A549 (cell line): ENCODE data around the gene TTYH2. TPM values are rescaled to one million over a fixed set of nuclear protein-coding genes. Genes with fewer than 3 reads are reported as not detected.

Source experiments
- ATAC-seq, 2 experiments: fragments of 200-7000 bp in 1 of 2; fragments of >200 bp in 1 of 2; cut with Nextera tagmentation in 1 of 2; cut with Tn5 transposase in 1 of 2; 3 replicates each; pipeline versions ENCODE4 v1.8.0 to v1.9.1; 2018 to 2020; ENCODE audit warnings: mild to moderate bottlenecking in 1 of 2, moderate library complexity in 1 of 2
- CTCF ChIA-PET: fragments of 300-600 bp; sonication (Branson Sonifier 250); formaldehyde crosslinking; extraction: SDS; loops from one replicate; lab custom pipeline; 2021; ENCODE audit warnings: antibody characterized with exemption, inconsistent platforms; lab: Yijun Ruan, JAX
- POLR2A ChIA-PET: fragments of 350-600 bp; formaldehyde crosslinking; extraction: SDS; loops from one replicate; lab custom pipeline; 2021; ENCODE audit warnings: antibody characterized with exemption, inconsistent platforms; lab: Yijun Ruan, JAX
- DNase-seq, 2 experiments: peaks; one replicate each; pipeline versions ENCODE4 v3.0.0 to v3.0.0-alpha.2; 2011 to 2016; ENCODE audit warnings: low read depth in 1 of 2, low spot score in 1 of 2
- FAIRE-seq: peaks from 2 replicates; lab custom pipeline; 2011; peaks lifted over from hg19 to GRCh38; lab: Jason Lieb, UNC
- H3K27ac ChIP-seq, 2 experiments: fragments of >200 bp; sonication (Bioruptor Twin); formaldehyde crosslinking; 3 replicates each; pipeline ENCODE4 v1.5.1; 2016 to 2017
- H3K4me1 ChIP-seq: fragments of >200 bp; sonication (Bioruptor Twin); formaldehyde crosslinking; 3 replicates; pipeline ENCODE4 v1.6.1; 2016
- H3K4me2 ChIP-seq: fragments of >200 bp; sonication (Bioruptor Twin); formaldehyde crosslinking; 3 replicates; pipeline ENCODE4 v1.6.1; 2016
- H3K4me3 ChIP-seq: fragments of >200 bp; sonication (Bioruptor Twin); formaldehyde crosslinking; 3 replicates; pipeline ENCODE4 v1.5.1; 2016
- H3K9me3 ChIP-seq: fragments of >200 bp; sonication (Bioruptor Twin); formaldehyde crosslinking; 3 replicates; pipeline ENCODE4 v1.6.1; 2016
- CHD2 ChIP-seq: fragments of 150-350 bp; IDR thresholded peaks from 2 replicates; pipeline ENCODE4 v1.6.1; 2014; ENCODE audit warnings: low read length; ENCODE audit not compliant: partially characterized antibody
- CHD4 ChIP-seq: fragments of 200-600 bp; sonication (generic); IDR thresholded peaks from 2 replicates; pipeline ENCODE4 v1.6.1; 2016; ENCODE audit warnings: antibody characterized with exemption, mild to moderate bottlenecking, borderline replicate concordance
- ESRRA ChIP-seq: fragments of 150-350 bp; IDR thresholded peaks from 2 replicates; pipeline ENCODE4 v1.6.1; 2014; ENCODE audit warnings: mild to moderate bottlenecking, low read length, borderline replicate concordance
- FOSB ChIP-seq: fragments of 250-450 bp; sonication (Bioruptor Pico); IDR thresholded peaks from 2 replicates; pipeline ENCODE4 v1.5.0; 2020; ENCODE audit warnings: mild to moderate bottlenecking, moderate library complexity
- FOSL2 ChIP-seq, 2 experiments: fragments of 450-650 bp in 1 of 2; fragments of >200 bp in 1 of 2; sonication (Bioruptor Twin) in 1 of 2; formaldehyde crosslinking; IDR thresholded peaks; 2 replicates each; pipeline versions ENCODE4 v1.5.0 to v1.6.1; 2016 to 2020; ENCODE audit warnings: mild to moderate bottlenecking in 1 of 2, moderate library complexity in 1 of 2
- GATA3 ChIP-seq: IDR thresholded peaks from 2 replicates; pipeline ENCODE4 v1.6.1; 2012; ENCODE audit warnings: borderline replicate concordance
- HOXA7 ChIP-seq: fragments of 250-450 bp; sonication (Bioruptor Pico); IDR thresholded peaks from 2 replicates; pipeline ENCODE4 v1.5.0; 2020; ENCODE audit warnings: mild to moderate bottlenecking, moderate library complexity
- HOXB13 ChIP-seq: fragments of 250-450 bp; sonication (Bioruptor Pico); IDR thresholded peaks from 2 replicates; pipeline ENCODE4 v1.5.0; 2020; ENCODE audit warnings: low read depth, mild to moderate bottlenecking, moderate library complexity
- JUNB ChIP-seq: fragments of >200 bp; sonication (Bioruptor Twin); formaldehyde crosslinking; IDR thresholded peaks from 2 replicates; pipeline ENCODE4 v1.6.1; 2016
- KDM5A ChIP-seq: fragments of 200-600 bp; sonication (generic); IDR thresholded peaks from 2 replicates; pipeline ENCODE4 v1.6.1; 2016; ENCODE audit warnings: antibody characterized with exemption, mild to moderate bottlenecking
- MAFK ChIP-seq: fragments of 450-650 bp; IDR thresholded peaks from 2 replicates; pipeline ENCODE4 v1.6.1; 2014; ENCODE audit not compliant: partially characterized antibody
- MAZ ChIP-seq: fragments of 150-350 bp; IDR thresholded peaks from 2 replicates; pipeline ENCODE4 v1.6.1; 2014; ENCODE audit warnings: antibody characterized with exemption, low read depth, low read length, borderline replicate concordance
- NR3C1 ChIP-seq: fragments of >200 bp; sonication (Bioruptor Twin); formaldehyde crosslinking; IDR thresholded peaks from 3 replicates; pipeline ENCODE4 v1.6.1; 2017
- POLR2AphosphoS2 ChIP-seq: conservative IDR thresholded peaks from 2 replicates; pipeline ENCODE4 v1.6.1; 2012; ENCODE audit warnings: low read length, improper control_type of control experiment, inconsistent platforms
- RAD21 ChIP-seq, 2 experiments: fragments of >200 bp in 1 of 2; sonication (Bioruptor Twin) in 1 of 2; formaldehyde crosslinking in 1 of 2; IDR thresholded peaks in 1 of 2; conservative IDR thresholded peaks in 1 of 2; 2 replicates in 1 of 2; 3 replicates in 1 of 2; pipeline ENCODE4 v1.6.1; 2012 to 2018; ENCODE audit warnings: inconsistent platforms in 1 of 2
- RFX5 ChIP-seq: fragments of 450-650 bp; IDR thresholded peaks from 2 replicates; pipeline ENCODE4 v1.7.1; 2014; ENCODE audit warnings: antibody characterized with exemption, mild to moderate bottlenecking, moderate library complexity
- SREBF2 ChIP-seq: fragments of 450-650 bp; IDR thresholded peaks from 2 replicates; pipeline ENCODE4 v1.6.1; 2014; ENCODE audit warnings: mild to moderate bottlenecking, moderate library complexity
- ZC3H11A ChIP-seq: fragments of 450-650 bp; IDR thresholded peaks from 2 replicates; pipeline ENCODE4 v1.6.1; 2014; ENCODE audit warnings: antibody characterized with exemption, mild to moderate bottlenecking
- WGBS: methylation state at CpG from one replicate; pipeline ENCODE4 v1.1.6; 2017; ENCODE audit errors: missing lambda C conversion rate; 5-methylcytosine and 5-hydroxymethylcytosine counted together
- polyA plus RNA-seq, 4 experiments: library from polyadenylated mRNA; depleted of rRNA in 3 of 4; stranded (reverse); fragments of >200 nt; fragmentation: RNase III in 1 of 4; extraction: RNeasy Plus Mini Kit Qiagen cat#74134 plus additional on column Dnase treatment in 1 of 4; gene quantifications; 2 replicates in 3 of 4; 3 replicates in 1 of 4; pipeline ENCODE4 v1.2.3, GENCODE V29; 2011 to 2017
- TF ChIP-seq, protein P1 (sequence below): IDR thresholded peaks from 2 replicates; pipeline ENCODE4 v1.6.1; 2012
- TF ChIP-seq, protein P2 (sequence below): fragments of 450-650 bp; IDR thresholded peaks from 2 replicates; pipeline ENCODE4 v1.6.1; 2014; ENCODE audit warnings: antibody characterized with exemption
- TF ChIP-seq, protein P3 (sequence below): fragments of 150-350 bp; IDR thresholded peaks from 2 replicates; pipeline ENCODE4 v1.6.1; 2014; ENCODE audit warnings: low read depth, mild to moderate bottlenecking, low read length
- TF ChIP-seq, protein P4 (sequence below): IDR thresholded peaks from 2 replicates; pipeline ENCODE4 v1.6.1; 2012; ENCODE audit warnings: low read depth, borderline replicate concordance
- TF ChIP-seq, protein P5 (sequence below): fragments of 250-450 bp; sonication (Bioruptor Pico); IDR thresholded peaks from 2 replicates; pipeline ENCODE4 v1.5.0; 2021; ENCODE audit warnings: mild to moderate bottlenecking, moderate library complexity, borderline replicate concordance
- TF ChIP-seq, protein P6 (sequence below): fragments of >200 bp; sonication (Bioruptor Twin); formaldehyde crosslinking; IDR thresholded peaks from 2 replicates; pipeline ENCODE4 v1.6.1; 2016
- TF ChIP-seq, protein P7 (sequence below): fragments of >200 bp; sonication (Bioruptor Twin); formaldehyde crosslinking; IDR thresholded peaks from 3 replicates; pipeline ENCODE4 v1.6.1; 2016

The TTYH2 gene
- polyA plus RNA-seq, 2 of the 4 experiments (the other 2 are of a cell fraction), result 1.4 to 1.7 TPM

DNA sequence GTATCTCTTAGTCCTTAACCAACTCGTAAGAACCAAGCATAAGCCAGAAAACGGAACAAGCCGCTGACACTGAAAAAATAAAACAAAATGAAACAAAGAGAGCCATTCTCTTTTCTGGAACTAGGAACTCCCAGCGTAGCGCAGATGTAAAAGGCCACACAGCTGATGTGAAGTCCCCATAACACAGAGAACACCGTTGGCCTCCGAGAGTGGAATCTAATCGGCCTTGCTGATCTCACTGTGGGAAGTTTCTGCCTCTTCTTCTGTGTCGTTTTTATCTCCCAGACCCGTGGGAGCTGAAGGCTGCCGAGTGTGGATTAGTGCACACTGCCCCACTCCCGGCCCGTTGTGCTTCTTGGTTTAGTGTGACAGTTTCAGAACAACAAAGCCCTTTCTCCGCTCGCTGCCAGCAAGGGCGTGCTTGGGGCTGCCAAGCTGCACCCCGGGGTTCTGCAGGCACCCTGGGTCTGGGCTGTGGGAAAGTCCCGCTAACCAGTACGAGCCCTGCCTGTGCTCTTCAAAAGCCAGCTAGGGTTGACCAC is 21.7 kb downstream of the TTYH2 start:
- CTCF ChIA-PET, result interaction anchor here (0.7 to 1.4 kb wide), 2 partner anchors 9 to 309 kb away, joined by 3 to 4 read pairs; no protein-coding TSS in a partner anchor
- H3K27ac ChIP-seq, result no peak overlapping the region
- FAIRE-seq, result no peak
- ATAC-seq, result no peak
- no peak overlapping the region for H3K4me2 ChIP-seq
- no peak for TF ChIP-seq NR3C1
- TF ChIP-seq, protein P1, sequence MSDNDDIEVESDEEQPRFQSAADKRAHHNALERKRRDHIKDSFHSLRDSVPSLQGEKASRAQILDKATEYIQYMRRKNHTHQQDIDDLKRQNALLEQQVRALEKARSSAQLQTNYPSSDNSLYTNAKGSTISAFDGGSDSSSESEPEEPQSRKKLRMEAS, result no peak
- TF ChIP-seq, protein P2, sequence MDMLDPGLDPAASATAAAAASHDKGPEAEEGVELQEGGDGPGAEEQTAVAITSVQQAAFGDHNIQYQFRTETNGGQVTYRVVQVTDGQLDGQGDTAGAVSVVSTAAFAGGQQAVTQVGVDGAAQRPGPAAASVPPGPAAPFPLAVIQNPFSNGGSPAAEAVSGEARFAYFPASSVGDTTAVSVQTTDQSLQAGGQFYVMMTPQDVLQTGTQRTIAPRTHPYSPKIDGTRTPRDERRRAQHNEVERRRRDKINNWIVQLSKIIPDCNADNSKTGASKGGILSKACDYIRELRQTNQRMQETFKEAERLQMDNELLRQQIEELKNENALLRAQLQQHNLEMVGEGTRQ, result no peak
- no peak for TF ChIP-seq GATA3
- no peak for TF ChIP-seq FOSB
- TF ChIP-seq CHD4, result no peak
- no peak for TF ChIP-seq HOXA7 (CRISPR knock-in tag)
- TF ChIP-seq, protein P3, sequence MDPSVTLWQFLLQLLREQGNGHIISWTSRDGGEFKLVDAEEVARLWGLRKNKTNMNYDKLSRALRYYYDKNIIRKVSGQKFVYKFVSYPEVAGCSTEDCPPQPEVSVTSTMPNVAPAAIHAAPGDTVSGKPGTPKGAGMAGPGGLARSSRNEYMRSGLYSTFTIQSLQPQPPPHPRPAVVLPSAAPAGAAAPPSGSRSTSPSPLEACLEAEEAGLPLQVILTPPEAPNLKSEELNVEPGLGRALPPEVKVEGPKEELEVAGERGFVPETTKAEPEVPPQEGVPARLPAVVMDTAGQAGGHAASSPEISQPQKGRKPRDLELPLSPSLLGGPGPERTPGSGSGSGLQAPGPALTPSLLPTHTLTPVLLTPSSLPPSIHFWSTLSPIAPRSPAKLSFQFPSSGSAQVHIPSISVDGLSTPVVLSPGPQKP, result no peak
- TF ChIP-seq, protein P4, sequence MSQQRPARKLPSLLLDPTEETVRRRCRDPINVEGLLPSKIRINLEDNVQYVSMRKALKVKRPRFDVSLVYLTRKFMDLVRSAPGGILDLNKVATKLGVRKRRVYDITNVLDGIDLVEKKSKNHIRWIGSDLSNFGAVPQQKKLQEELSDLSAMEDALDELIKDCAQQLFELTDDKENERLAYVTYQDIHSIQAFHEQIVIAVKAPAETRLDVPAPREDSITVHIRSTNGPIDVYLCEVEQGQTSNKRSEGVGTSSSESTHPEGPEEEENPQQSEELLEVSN, result no peak
- TF ChIP-seq RFX5, result no peak
- TF ChIP-seq RAD21 (conservative IDR thresholded peaks at IDR 0.05 in 1 of 2, IDR thresholded peaks at IDR 0.05 in 1 of 2), result no peak
- TF ChIP-seq ESRRA, result no peak
- no peak for TF ChIP-seq POLR2AphosphoS2
- no peak for TF ChIP-seq FOSL2 (IDR thresholded peaks at IDR 0.05)
- TF ChIP-seq FOSL2 (CRISPR knock-in tag; IDR thresholded peaks at IDR 0.05), result no peak
- no peak for TF ChIP-seq CHD2
- no peak for TF ChIP-seq HOXB13 (CRISPR knock-in tag)
- TF ChIP-seq, protein P5, sequence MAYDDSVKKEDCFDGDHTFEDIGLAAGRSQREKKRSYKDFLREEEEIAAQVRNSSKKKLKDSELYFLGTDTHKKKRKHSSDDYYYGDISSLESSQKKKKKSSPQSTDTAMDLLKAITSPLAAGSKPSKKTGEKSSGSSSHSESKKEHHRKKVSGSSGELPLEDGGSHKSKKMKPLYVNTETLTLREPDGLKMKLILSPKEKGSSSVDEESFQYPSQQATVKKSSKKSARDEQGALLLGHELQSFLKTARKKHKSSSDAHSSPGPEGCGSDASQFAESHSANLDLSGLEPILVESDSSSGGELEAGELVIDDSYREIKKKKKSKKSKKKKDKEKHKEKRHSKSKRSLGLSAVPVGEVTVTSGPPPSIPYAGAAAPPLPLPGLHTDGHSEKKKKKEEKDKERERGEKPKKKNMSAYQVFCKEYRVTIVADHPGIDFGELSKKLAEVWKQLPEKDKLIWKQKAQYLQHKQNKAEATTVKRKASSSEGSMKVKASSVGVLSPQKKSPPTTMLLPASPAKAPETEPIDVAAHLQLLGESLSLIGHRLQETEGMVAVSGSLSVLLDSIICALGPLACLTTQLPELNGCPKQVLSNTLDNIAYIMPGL (CRISPR knock-in tag), result no peak
- H3K9me3 ChIP-seq, result no peaks in the 10 kb centered on the region
- no peak overlapping the region for H3K4me3 ChIP-seq
- DNase-seq, result no peak
- WGBS, result 76% methylated on average over 16 of the region's 19 CpGs
- no peaks in the 10 kb centered on the region for H3K4me1 ChIP-seq
- POLR2A ChIA-PET, result no interaction called here

DNA sequence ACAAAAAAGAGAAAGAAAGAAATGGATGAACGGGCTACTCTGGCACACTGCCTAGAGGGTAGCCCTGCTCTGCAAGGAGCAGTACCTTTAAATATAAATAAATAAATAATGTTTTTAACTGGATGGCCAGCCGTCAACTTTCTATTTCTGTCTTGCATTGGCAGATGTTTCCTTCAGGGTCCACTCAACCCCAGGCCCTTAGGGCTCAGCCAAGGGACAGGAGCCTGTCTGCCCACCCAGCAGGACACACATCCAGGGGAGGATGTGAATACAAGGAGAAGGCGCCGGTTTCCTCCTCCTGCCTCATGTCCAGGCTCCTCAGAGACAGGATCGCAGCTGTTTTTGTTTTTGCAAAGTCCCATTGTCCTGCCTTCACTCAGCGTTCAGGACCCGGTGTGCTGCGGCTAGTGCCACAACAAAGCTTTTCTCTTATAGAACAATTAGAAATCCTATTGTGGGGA is 22.6 kb downstream of the TTYH2 start:
- Histone ChIP-seq H3K4me3 (no peak overlapping the region), H3K27ac (no peak overlapping the region), H3K9me3 (no peaks in the 10 kb centered on the region), H3K4me1 (no peaks in the 10 kb centered on the region), H3K4me2 (no peak overlapping the region)
- POLR2A ChIA-PET, result no interaction called here
- no peak for DNase-seq
- no peak for FAIRE-seq
- TF ChIP-seq, protein P6, sequence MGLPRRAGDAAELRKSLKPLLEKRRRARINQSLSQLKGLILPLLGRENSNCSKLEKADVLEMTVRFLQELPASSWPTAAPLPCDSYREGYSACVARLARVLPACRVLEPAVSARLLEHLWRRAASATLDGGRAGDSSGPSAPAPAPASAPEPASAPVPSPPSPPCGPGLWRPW, result no peak
- no peak for TF ChIP-seq SREBF2
- no peak for TF ChIP-seq MAZ
- no peak for TF ChIP-seq HOXA7 (CRISPR knock-in tag)
- TF ChIP-seq ZC3H11A, result no peak
- no peak for TF ChIP-seq MAFK
- TF ChIP-seq JUNB, result no peak
- TF ChIP-seq KDM5A, result no peak
- TF ChIP-seq, protein P7, sequence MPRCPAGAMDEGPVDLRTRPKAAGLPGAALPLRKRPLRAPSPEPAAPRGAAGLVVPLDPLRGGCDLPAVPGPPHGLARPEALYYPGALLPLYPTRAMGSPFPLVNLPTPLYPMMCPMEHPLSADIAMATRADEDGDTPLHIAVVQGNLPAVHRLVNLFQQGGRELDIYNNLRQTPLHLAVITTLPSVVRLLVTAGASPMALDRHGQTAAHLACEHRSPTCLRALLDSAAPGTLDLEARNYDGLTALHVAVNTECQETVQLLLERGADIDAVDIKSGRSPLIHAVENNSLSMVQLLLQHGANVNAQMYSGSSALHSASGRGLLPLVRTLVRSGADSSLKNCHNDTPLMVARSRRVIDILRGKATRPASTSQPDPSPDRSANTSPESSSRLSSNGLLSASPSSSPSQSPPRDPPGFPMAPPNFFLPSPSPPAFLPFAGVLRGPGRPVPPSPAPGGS, result no peak
- no peak for TF ChIP-seq HOXB13 (CRISPR knock-in tag)
- TF ChIP-seq CHD2, result no peak
- no peak for TF ChIP-seq ESRRA
- ATAC-seq, result no peak
- WGBS, result 88% methylated on average over 8 of the region's 8 CpGs
- CTCF ChIA-PET, result interaction anchor here (0.7 to 1.5 kb wide), 2 partner anchors 132 to 308 kb away, joined by 3 read pairs; no protein-coding TSS in a partner anchor
